Stimulated activated CD4-positive, alpha-beta T cell treated with anti-CD3 and anti-CD28 coated beads, Interleukin-4, amount 100 ng/mL, for 24 hours (primary cell): ENCODE measurements around the gene TNS1.
"Not testable (repeated sequence)": the region's sequence is repeated elsewhere in the genome, so short reads cannot be mapped to it uniquely, and the experiment has no call there.

ENCODE experiments used
- DNase-seq: peaks from one replicate; pipeline ENCODE4 v3.0.0-alpha.2; 2020

Gene TNS1

GRCh38 chr2:218029366-218030360 lies 26.9 kb upstream of the TNS1 start:
- no peak for DNase-seq

GRCh38 chr2:218028562-218029348 lies 26.0 kb upstream of the TNS1 start:
- no peak for DNase-seq

GRCh38 chr2:218028189-218028495 lies 25.3 kb upstream of the TNS1 start:
- DNase-seq, result no peak

GRCh38 chr2:218027426-218028188 lies 24.8 kb upstream of the TNS1 start:
- DNase-seq, result no peak

- DNase-seq, result no peak
Measured at GRCh38 chr2:218026676-218027425, 24.1 kb upstream of the TNS1 start.

GRCh38 chr2:218026244-218026643 lies 23.4 kb upstream of the TNS1 start:
- DNase-seq, result no peak

GRCh38 chr2:218024871-218025270 lies 22.1 kb upstream of the TNS1 start:
- no peak for DNase-seq

GRCh38 chr2:218024336-218024735 lies 21.5 kb upstream of the TNS1 start:
- DNase-seq, result no peak

- DNase-seq, result no peak
Measured at GRCh38 chr2:218023636-218024035, 20.8 kb upstream of the TNS1 start.

- DNase-seq, result no peak
Measured at GRCh38 chr2:218022851-218023530, 20.2 kb upstream of the TNS1 start.

GRCh38 chr2:218022131-218022850 lies 19.5 kb upstream of the TNS1 start:
- DNase-seq, result no peak

- DNase-seq, result no peak
Measured at GRCh38 chr2:218021536-218022071, 18.8 kb upstream of the TNS1 start.

GRCh38 chr2:218020966-218021535 lies 18.3 kb upstream of the TNS1 start:
- no peak for DNase-seq

GRCh38 chr2:218020281-218020680 lies 17.5 kb upstream of the TNS1 start:
- DNase-seq, result no peak

- no peak for DNase-seq
Measured at GRCh38 chr2:218019411-218020060, 16.7 kb upstream of the TNS1 start.

- DNase-seq, result not testable (repeated sequence)
Measured at GRCh38 chr2:218018842-218019125, 16.0 kb upstream of the TNS1 start.

- no peak for DNase-seq
Measured at GRCh38 chr2:218017211-218018053, 14.6 kb upstream of the TNS1 start.

- DNase-seq, result no peak
Measured at GRCh38 chr2:218016810-218017209, 14.0 kb upstream of the TNS1 start.
